ENCODE results near the gene HSD11B1L. TPM values are rescaled to one million over a fixed set of nuclear protein-coding genes. Genes with fewer than 3 reads are reported as not detected.
A peak's percentile ranks its signal among the peaks of the same experiment; 100 is the strongest.

Gene HSD11B1L
- total RNA-seq, 1 experiment from 2014 or later: 10.9 TPM

DNA sequence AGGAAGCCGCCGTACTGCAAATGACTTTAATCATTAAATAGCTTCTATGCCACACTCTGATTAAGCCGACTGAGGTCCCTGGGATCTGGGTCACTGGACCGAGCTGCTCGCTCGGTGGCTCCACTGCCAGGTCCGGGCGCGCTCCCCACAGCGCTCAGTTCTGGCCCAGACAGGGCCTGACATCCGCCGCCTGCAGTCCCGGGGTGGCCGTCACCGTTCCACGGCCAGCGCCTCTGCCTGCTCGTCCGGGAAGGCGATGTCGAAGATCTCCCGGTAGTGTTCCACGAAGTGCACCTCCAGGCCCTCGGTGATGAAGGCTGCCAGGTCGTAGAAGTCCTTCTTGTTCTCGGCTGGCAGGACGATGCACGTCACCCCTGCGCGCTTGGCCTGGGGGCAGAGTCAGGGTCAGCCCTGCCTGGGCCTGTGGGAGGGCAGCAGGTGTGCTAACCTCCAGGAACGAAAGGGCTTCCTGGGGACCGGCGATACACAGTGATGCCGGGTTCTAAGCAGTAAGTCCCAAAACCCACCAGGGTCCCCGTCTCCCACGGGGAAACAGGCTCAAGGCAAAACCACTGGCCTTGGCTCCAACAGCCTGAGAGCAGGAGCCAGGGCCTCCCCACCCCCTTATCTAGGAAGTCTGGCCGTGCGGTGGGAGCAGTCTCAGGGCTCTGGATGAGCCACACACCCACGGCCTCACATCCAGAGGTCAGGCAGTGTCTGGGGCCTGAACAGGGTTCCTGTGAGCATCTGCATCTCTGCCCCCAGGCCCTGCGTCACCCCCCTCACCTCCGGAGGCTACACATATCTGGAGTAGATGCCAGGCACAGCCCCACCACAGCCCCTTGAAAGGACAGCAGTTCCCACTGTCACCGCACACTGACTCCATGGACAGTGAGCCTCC is 11.2 kb downstream of the HSD11B1L start:
- no peak overlapping the region for H2AFZ ChIP-seq (ENCODE audit: low read length)
- H3K79me2 ChIP-seq (ENCODE audit: low read length): peaks cover 53% of the 10 kb centered on the region
- intact Hi-C loops (cut with micrococcal nuclease): no loop called here
- peaks cover 58% of the 10 kb centered on the region for H4K20me1 ChIP-seq (ENCODE audit: low read length)
- peaks cover 14% of the 10 kb centered on the region for H3F3A ChIP-seq (ENCODE audit: low read length, unreplicated experiment)
- POLR2A ChIA-PET (ENCODE audit: unreplicated experiment): no interaction called here
- H3K27ac ChIP-seq (ENCODE audit: low read length): no peak overlapping the region
- H3K9me2 ChIP-seq (replicated peaks; ENCODE audit: low read length): no peaks in the 10 kb centered on the region
- H3K36me3 ChIP-seq (ENCODE audit: low read depth, low read length): peaks cover 54% of the 10 kb centered on the region
- peaks cover 7% of the 10 kb centered on the region for H3K4me1 ChIP-seq (ENCODE audit: insufficient read depth, low read length)
- no peak for DNase-seq
- TF ChIP-seq EZH2 (IDR thresholded peaks at IDR 0.05; ENCODE audit: low read length, unreplicated experiment): no peak
- TF ChIP-seq, protein P1, sequence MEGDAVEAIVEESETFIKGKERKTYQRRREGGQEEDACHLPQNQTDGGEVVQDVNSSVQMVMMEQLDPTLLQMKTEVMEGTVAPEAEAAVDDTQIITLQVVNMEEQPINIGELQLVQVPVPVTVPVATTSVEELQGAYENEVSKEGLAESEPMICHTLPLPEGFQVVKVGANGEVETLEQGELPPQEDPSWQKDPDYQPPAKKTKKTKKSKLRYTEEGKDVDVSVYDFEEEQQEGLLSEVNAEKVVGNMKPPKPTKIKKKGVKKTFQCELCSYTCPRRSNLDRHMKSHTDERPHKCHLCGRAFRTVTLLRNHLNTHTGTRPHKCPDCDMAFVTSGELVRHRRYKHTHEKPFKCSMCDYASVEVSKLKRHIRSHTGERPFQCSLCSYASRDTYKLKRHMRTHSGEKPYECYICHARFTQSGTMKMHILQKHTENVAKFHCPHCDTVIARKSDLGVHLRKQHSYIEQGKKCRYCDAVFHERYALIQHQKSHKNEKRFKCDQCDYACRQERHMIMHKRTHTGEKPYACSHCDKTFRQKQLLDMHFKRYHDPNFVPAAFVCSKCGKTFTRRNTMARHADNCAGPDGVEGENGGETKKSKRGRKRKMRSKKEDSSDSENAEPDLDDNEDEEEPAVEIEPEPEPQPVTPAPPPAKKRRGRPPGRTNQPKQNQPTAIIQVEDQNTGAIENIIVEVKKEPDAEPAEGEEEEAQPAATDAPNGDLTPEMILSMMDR (conservative IDR thresholded peaks at IDR 0.05; ENCODE audit: low read depth, low read length): no peak
- TF ChIP-seq EZH2phosphoT487 (IDR thresholded peaks at IDR 0.05; ENCODE audit: borderline replicate concordance, low read length): no peak
- CTCF ChIA-PET: interaction anchor here (0.6 kb wide), 1 partner anchor 82 kb away, joined by 3 read pairs; no protein-coding TSS in a partner anchor
- peak overlapping the region; percentile 95 for H3K4me2 ChIP-seq (ENCODE audit: low read length)
- no peak; the same call in 1 of the 2 replicates for ATAC-seq
- peak overlapping the region; percentile 97 for H3K4me3 ChIP-seq (ENCODE audit: low read length)
- BruUV-seq (replicated peaks): no TSS peak
- H3K9ac ChIP-seq (ENCODE audit: low read length): peak overlapping the region; percentile 99
- no peaks in the 10 kb centered on the region for H3K9me3 ChIP-seq (ENCODE audit: low read length)
- no peaks in the 10 kb centered on the region for H3K27me3 ChIP-seq (ENCODE audit: low read length)

GRCh38 chr19:5692723-5693194 is 11.9 kb downstream of the HSD11B1L start:
- Histone ChIP-seq H2AFZ (ENCODE audit: low read length) (no peak overlapping the region), H3K4me1 (ENCODE audit: insufficient read depth, low read length) (peaks cover 7% of the 10 kb centered on the region), H3K9me2 (replicated peaks; ENCODE audit: low read length) (no peaks in the 10 kb centered on the region), H4K20me1 (ENCODE audit: low read length) (peaks cover 59% of the 10 kb centered on the region), H3K27me3 (ENCODE audit: low read length) (no peaks in the 10 kb centered on the region), H3K79me2 (ENCODE audit: low read length) (peaks cover 53% of the 10 kb centered on the region), H3K4me3 (ENCODE audit: low read length) (peak overlapping the region; percentile 97; the same call in 1 of the 2 replicates), H3K4me2 (ENCODE audit: low read length) (peak overlapping the region; percentile 95), H3K9me3 (ENCODE audit: low read length) (no peaks in the 10 kb centered on the region), H3K36me3 (ENCODE audit: low read depth, low read length) (peaks cover 54% of the 10 kb centered on the region), H3F3A (ENCODE audit: low read length, unreplicated experiment) (peaks cover 14% of the 10 kb centered on the region), H3K9ac (ENCODE audit: low read length) (no peak overlapping the region), H3K27ac (ENCODE audit: low read length) (no peak overlapping the region)
- intact Hi-C loops (cut with micrococcal nuclease): no loop called here
- ChIA-PET CTCF (no interaction called here), POLR2A (ENCODE audit: unreplicated experiment) (no interaction called here)
- BruUV-seq (replicated peaks): TSS peak; percentile 3
- ATAC-seq (no peak), DNase-seq (no peak)
- TF ChIP-seq, protein P1 (conservative IDR thresholded peaks at IDR 0.05; ENCODE audit: low read depth, low read length): no peak
- no peak for TF ChIP-seq EZH2 (IDR thresholded peaks at IDR 0.05; ENCODE audit: low read length, unreplicated experiment)
- TF ChIP-seq EZH2phosphoT487 (IDR thresholded peaks at IDR 0.05; ENCODE audit: borderline replicate concordance, low read length): no peak
